Measurements from ENCODE around the gene PILRA.

Gene PILRA

DNA sequence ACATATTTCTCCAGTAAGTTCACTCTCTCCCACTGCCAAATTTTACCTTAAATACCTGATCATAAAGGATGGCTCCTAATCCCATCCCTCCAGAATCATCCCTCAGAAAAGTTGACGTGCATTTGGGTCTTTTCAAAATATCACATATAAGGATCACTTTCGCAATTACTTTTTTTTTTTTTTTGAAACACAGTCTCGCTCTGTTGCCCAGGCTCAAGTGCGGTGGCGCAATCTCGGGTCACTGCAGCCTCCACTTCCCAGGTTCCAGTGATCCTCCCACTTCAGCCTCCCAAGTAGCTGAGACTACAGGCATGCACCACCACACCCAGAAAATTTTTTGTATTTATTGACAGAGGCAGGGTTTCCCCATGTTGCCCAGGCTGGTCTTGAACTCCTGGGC, 37.8 kb downstream of the PILRA start:
- H3K27ac ChIP-seq = no peak overlapping the region
- TF ChIP-seq, protein P1, sequence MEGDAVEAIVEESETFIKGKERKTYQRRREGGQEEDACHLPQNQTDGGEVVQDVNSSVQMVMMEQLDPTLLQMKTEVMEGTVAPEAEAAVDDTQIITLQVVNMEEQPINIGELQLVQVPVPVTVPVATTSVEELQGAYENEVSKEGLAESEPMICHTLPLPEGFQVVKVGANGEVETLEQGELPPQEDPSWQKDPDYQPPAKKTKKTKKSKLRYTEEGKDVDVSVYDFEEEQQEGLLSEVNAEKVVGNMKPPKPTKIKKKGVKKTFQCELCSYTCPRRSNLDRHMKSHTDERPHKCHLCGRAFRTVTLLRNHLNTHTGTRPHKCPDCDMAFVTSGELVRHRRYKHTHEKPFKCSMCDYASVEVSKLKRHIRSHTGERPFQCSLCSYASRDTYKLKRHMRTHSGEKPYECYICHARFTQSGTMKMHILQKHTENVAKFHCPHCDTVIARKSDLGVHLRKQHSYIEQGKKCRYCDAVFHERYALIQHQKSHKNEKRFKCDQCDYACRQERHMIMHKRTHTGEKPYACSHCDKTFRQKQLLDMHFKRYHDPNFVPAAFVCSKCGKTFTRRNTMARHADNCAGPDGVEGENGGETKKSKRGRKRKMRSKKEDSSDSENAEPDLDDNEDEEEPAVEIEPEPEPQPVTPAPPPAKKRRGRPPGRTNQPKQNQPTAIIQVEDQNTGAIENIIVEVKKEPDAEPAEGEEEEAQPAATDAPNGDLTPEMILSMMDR (IDR thresholded peaks at IDR 0.05) = no peak
- TF ChIP-seq ZFX (IDR thresholded peaks at IDR 0.05; ENCODE audit: borderline replicate concordance) = no peak

DNA sequence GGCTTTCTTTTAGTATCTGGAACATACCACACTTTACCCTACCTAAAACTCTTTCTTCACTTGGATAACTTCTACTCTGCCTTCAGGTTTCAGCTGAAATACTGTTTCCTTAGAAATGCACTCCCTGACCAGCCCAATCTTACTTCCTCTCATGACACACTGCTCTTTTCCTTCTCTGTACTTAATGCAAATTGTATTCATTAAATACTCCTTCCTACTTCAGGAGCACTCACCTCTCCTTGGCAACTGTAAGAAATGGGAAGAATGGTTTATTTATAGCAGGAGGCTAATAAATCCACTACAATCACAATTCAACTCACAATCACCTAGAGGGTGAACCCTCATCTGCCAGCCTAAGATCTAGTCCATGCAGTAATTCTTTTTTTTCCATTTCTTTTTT, 40.1 kb downstream of the PILRA start:
- TF ChIP-seq, protein P1 (IDR thresholded peaks at IDR 0.05) = no peak
- TF ChIP-seq ZFX (IDR thresholded peaks at IDR 0.05; ENCODE audit: borderline replicate concordance) = no peak
- no peak overlapping the region for H3K27ac ChIP-seq

DNA sequence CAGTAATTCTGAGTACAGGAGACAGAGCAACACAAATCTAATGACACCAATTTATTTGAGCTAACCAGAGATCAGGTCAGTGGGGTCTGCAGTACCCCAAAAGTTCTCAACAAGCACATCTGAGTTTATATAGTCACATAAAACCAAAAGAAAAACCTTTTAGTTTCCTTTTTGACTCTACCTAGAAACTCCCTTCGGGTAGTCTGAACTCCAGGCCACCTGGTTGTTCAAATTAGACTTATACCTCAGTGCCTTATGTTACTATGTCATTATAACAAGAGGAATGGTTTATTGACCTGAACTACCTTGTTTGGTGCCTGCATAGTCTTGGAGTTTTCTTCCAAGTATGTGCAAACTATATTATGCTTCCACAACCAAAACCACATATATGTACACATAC, 40.6 kb downstream of the PILRA start:
- TF ChIP-seq, protein P1 (IDR thresholded peaks at IDR 0.05) = no peak
- TF ChIP-seq ZFX (IDR thresholded peaks at IDR 0.05; ENCODE audit: borderline replicate concordance) = no peak
- no peak overlapping the region for H3K27ac ChIP-seq

- H3K27ac ChIP-seq = no peak overlapping the region
- TF ChIP-seq ZFX (IDR thresholded peaks at IDR 0.05; ENCODE audit: borderline replicate concordance) = no peak
- TF ChIP-seq, protein P1 (IDR thresholded peaks at IDR 0.05) = no peak
These were observed 42.2 kb downstream of the PILRA start for GRCh38 chr7:100415448-100415847.

GRCh38 chr7:100418930-100419659, 45.8 kb downstream of the PILRA start:
- TF ChIP-seq, protein P1 (IDR thresholded peaks at IDR 0.05) = no peak
- TF ChIP-seq ZFX (IDR thresholded peaks at IDR 0.05; ENCODE audit: borderline replicate concordance) = no peak

GRCh38 chr7:100419660-100420226, 46.5 kb downstream of the PILRA start:
- no peak overlapping the region for H3K27ac ChIP-seq
- no peak for TF ChIP-seq ZFX (IDR thresholded peaks at IDR 0.05; ENCODE audit: borderline replicate concordance)
- TF ChIP-seq, protein P1 (IDR thresholded peaks at IDR 0.05) = no peak

More at GRCh38 chr7:100418930-100419659, 45.8 kb downstream of the PILRA start:
- H3K27ac ChIP-seq = no peak overlapping the region

DNA sequence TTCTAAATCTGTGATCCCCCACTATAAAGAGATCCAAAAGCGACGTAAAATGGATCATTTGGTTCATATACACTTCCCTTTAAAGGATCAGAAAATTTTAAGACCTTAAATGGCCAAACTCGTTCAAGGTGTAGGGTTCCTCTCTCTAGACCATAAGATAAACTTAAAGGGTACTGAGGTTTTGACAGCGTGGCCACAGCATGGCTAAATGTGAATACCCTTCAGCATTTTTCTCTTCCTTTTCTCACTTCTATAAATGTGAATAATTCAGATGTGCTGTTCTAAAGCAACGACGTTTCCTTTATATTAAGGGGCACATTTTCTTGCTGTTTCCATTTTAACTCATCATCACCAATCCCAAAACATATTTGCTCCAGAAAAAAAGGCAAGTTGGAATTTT, 50.0 kb downstream of the PILRA start:
- TF ChIP-seq, protein P1 (IDR thresholded peaks at IDR 0.05) = no peak
- no peak for TF ChIP-seq ZFX (IDR thresholded peaks at IDR 0.05; ENCODE audit: borderline replicate concordance)
- no peak overlapping the region for H3K27ac ChIP-seq

Data from 22Rv1 (cell line).